ENCODE data around the gene EEF1AKMT3.

GRCh38 chr12:57753756-57754337 lies 18.6 kb upstream of the EEF1AKMT3 start:
- no peak for TF ChIP-seq EZH2phosphoT487 (IDR thresholded peaks at IDR 0.05; ENCODE audit: insufficient read depth, low read depth)
- no peak for TF ChIP-seq EZH2 (IDR thresholded peaks at IDR 0.05; ENCODE audit: insufficient read depth, poor library complexity, severe bottlenecking)
